Subcutaneous abdominal adipose tissue (tissue), 5 donors: ENCODE results near the gene ZMYM1.
"Not testable (repeated sequence)": the region's sequence is repeated elsewhere in the genome, so short reads cannot be mapped to it uniquely, and the experiment has no call there.

Experiments used
- H3K27ac ChIP-seq: one replicate; pipeline ENCODE4 v1.7.0; 2013; ENCODE audit warnings: low read depth, mild to moderate bottlenecking, inconsistent platforms, low read length, moderate library complexity
- H3K27me3 ChIP-seq, 5 donors: one replicate each; pipeline ENCODE4 v1.7.0; 2013; ENCODE audit warnings: low read length in 5 of 5, inconsistent platforms in 1 of 5; ENCODE audit not compliant: control insufficient read depth in 5 of 5, insufficient read depth in 4 of 5
- H3K36me3 ChIP-seq, 5 donors: one replicate each; pipeline ENCODE4 v1.7.0; 2013; ENCODE audit warnings: low read length in 5 of 5; ENCODE audit not compliant: control insufficient read depth in 5 of 5, insufficient read depth in 5 of 5
- H3K4me1 ChIP-seq, 5 donors: one replicate each; pipeline ENCODE4 v1.7.0; 2013; ENCODE audit warnings: low read length in 5 of 5, mild to moderate bottlenecking in 3 of 5, moderate library complexity in 1 of 5; ENCODE audit not compliant: control insufficient read depth in 5 of 5, insufficient read depth in 5 of 5
- H3K4me3 ChIP-seq, 5 donors: one replicate each; pipeline ENCODE4 v1.7.0; 2013; ENCODE audit warnings: low read length in 5 of 5, low read depth in 1 of 5
- H3K9ac ChIP-seq, 5 donors: one replicate each; pipeline ENCODE4 v1.7.0; 2013; ENCODE audit warnings: low read length in 5 of 5, mild to moderate bottlenecking in 4 of 5, moderate library complexity in 3 of 5
- H3K9me3 ChIP-seq, 5 donors: one replicate each; pipeline ENCODE4 v1.7.0; 2013; ENCODE audit warnings: low read length in 5 of 5; ENCODE audit not compliant: control insufficient read depth in 5 of 5
- donor health status: healthy.
- donor health status: healthy.
- donor health status: healthy.
- donor health status: healthy.
- donor health status: healthy.

ZMYM1 gene

GRCh38 chr1:35064265-35064664 lies 14.9 kb upstream of the ZMYM1 start:
- no peaks in the 10 kb centered on the region for H3K4me1 ChIP-seq
- peaks cover 0 to 3% (median 0%) of the 10 kb centered on the region in 5 donors for H3K27me3 ChIP-seq
- no peak overlapping the region for H3K9ac ChIP-seq
- no peak overlapping the region for H3K4me3 ChIP-seq
- peaks cover 0 to 8% (median 3%) of the 10 kb centered on the region in 5 donors for H3K9me3 ChIP-seq
- H3K27ac ChIP-seq: no peak overlapping the region
- H3K36me3 ChIP-seq: no peaks in the 10 kb centered on the region

GRCh38 chr1:35069746-35070145 lies 9.4 kb upstream of the ZMYM1 start:
- H3K4me1 ChIP-seq: no peaks in the 10 kb centered on the region
- no peaks in the 10 kb centered on the region for H3K36me3 ChIP-seq
- H3K9ac ChIP-seq: no peak overlapping the region
- no peak overlapping the region for H3K4me3 ChIP-seq
- H3K27ac ChIP-seq: no peak overlapping the region
- H3K27me3 ChIP-seq: no peaks in the 10 kb centered on the region
- peaks cover 0 to 6% (median 2%) of the 10 kb centered on the region in 5 donors for H3K9me3 ChIP-seq

GRCh38 chr1:35073265-35073811 lies 5.8 kb upstream of the ZMYM1 start:
- peaks cover 0 to 6% (median 2%) of the 10 kb centered on the region in 5 donors for H3K9me3 ChIP-seq
- no peak overlapping the region for H3K9ac ChIP-seq
- H3K4me1 ChIP-seq: no peaks in the 10 kb centered on the region
- H3K4me3 ChIP-seq: no peak overlapping the region
- H3K27ac ChIP-seq: no peak overlapping the region
- no peaks in the 10 kb centered on the region for H3K27me3 ChIP-seq
- no peaks in the 10 kb centered on the region for H3K36me3 ChIP-seq

- peaks cover 0 to 16% (median 14%) of the 10 kb centered on the region in 5 donors for H3K4me1 ChIP-seq
- H3K9me3 ChIP-seq, H3K27ac ChIP-seq, H3K9ac ChIP-seq, H3K27me3 ChIP-seq, H3K36me3 ChIP-seq, H3K4me3 ChIP-seq: not testable (repeated sequence)
These were observed 2.8 kb upstream of the ZMYM1 start for GRCh38 chr1:35076426-35076825.

GRCh38 chr1:35080171-35080854 lies 1.1 kb downstream of the ZMYM1 start:
- no peaks in the 10 kb centered on the region for H3K9me3 ChIP-seq
- peak overlapping the region; percentile 44 to 99 (median 95) for H3K9ac ChIP-seq
- H3K4me1 ChIP-seq: peaks cover 0 to 16% (median 14%) of the 10 kb centered on the region in 5 donors
- H3K4me3 ChIP-seq: peak overlapping the region; percentile 71 to 96 (median 89)
- H3K36me3 ChIP-seq: no peaks in the 10 kb centered on the region
- no peaks in the 10 kb centered on the region for H3K27me3 ChIP-seq
- peak overlapping the region; percentile 87 for H3K27ac ChIP-seq

- Histone ChIP-seq H3K27me3 (no peaks in the 10 kb centered on the region), H3K9me3 (no peaks in the 10 kb centered on the region), H3K4me1 (peaks cover 0 to 3% (median 2%) of the 10 kb centered on the region in 5 donors), H3K9ac (no peak overlapping the region), H3K36me3 (no peaks in the 10 kb centered on the region), H3K27ac (no peak overlapping the region), H3K4me3 (no peak overlapping the region)
These were observed 6.2 kb downstream of the ZMYM1 start for GRCh38 chr1:35085421-35085820.

- H3K27ac ChIP-seq: no peak overlapping the region
- H3K36me3 ChIP-seq: peaks cover 16 to 71% (median 52%) of the 10 kb centered on the region in 5 donors
- no peaks in the 10 kb centered on the region for H3K27me3 ChIP-seq
- H3K4me1 ChIP-seq: no peaks in the 10 kb centered on the region
- H3K9me3 ChIP-seq: no peaks in the 10 kb centered on the region
- no peak overlapping the region for H3K4me3 ChIP-seq
- H3K9ac ChIP-seq: no peak overlapping the region
These were observed 18.0 kb downstream of the ZMYM1 start for GRCh38 chr1:35097224-35097623.

- Histone ChIP-seq H3K27me3 (no peaks in the 10 kb centered on the region), H3K9ac (no peak overlapping the region), H3K4me3 (no peak overlapping the region), H3K36me3 (peaks cover 0 to 28% (median 16%) of the 10 kb centered on the region in 5 donors), H3K4me1 (no peaks in the 10 kb centered on the region), H3K27ac (no peak overlapping the region), H3K9me3 (no peaks in the 10 kb centered on the region)
These were observed 31.9 kb downstream of the ZMYM1 start for GRCh38 chr1:35111106-35111505.

GRCh38 chr1:35112668-35113067 lies 33.5 kb downstream of the ZMYM1 start:
- no peaks in the 10 kb centered on the region for H3K4me1 ChIP-seq
- no peaks in the 10 kb centered on the region for H3K9me3 ChIP-seq
- H3K36me3 ChIP-seq: peaks cover 0 to 28% (median 16%) of the 10 kb centered on the region in 5 donors

GRCh38 chr1:35115459-35116383 lies 36.5 kb downstream of the ZMYM1 start:
- Histone ChIP-seq H3K36me3 (peaks cover 0 to 22% (median 11%) of the 10 kb centered on the region in 5 donors), H3K27me3 (no peaks in the 10 kb centered on the region), H3K9ac (no peak overlapping the region)

More at GRCh38 chr1:35112668-35113067, 33.5 kb downstream of the ZMYM1 start:
- Histone ChIP-seq H3K9ac (no peak overlapping the region), H3K4me3 (no peak overlapping the region), H3K27ac (no peak overlapping the region), H3K27me3 (no peaks in the 10 kb centered on the region)

More at GRCh38 chr1:35115459-35116383, 36.5 kb downstream of the ZMYM1 start:
- no peaks in the 10 kb centered on the region for H3K9me3 ChIP-seq
- peaks cover 0 to 5% (median 4%) of the 10 kb centered on the region in 5 donors for H3K4me1 ChIP-seq
- H3K27ac ChIP-seq: no peak overlapping the region
- H3K4me3 ChIP-seq: no peak overlapping the region
